Esophagus squamous epithelium (tissue), 5 donors: ENCODE measurements around the gene ADAP1. TPM values are rescaled to one million over a fixed set of nuclear protein-coding genes. Genes with fewer than 3 reads are reported as not detected.

ENCODE experiments used
- DNase-seq: peaks from one replicate; lab custom pipeline; 2025; lab: John Stamatoyannopoulos, UW
- H3K27ac ChIP-seq, 4 donors: fragments of 200-600 bp; sonication (generic); one replicate each; pipeline ENCODE4 v1.5.1; 2016 to 2019; ENCODE audit warnings: mild to moderate bottlenecking in 1 of 4
- H3K27me3 ChIP-seq, 4 donors: fragments of 200-600 bp; sonication (generic); 1 replicate in 3 of 4; 2 replicates in 1 of 4; pipeline versions ENCODE4 v1.5.1 to v1.6.0; 2017 to 2021; ENCODE audit warnings: antibody characterized with exemption in 1 of 4
- H3K36me3 ChIP-seq, 3 donors: fragments of 200-600 bp; sonication (generic); one replicate each; pipeline ENCODE4 v1.5.1; 2016 to 2019
- H3K4me1 ChIP-seq, 3 donors: fragments of 200-600 bp; sonication (generic); one replicate each; pipeline ENCODE4 v1.5.1; 2017 to 2019
- H3K4me3 ChIP-seq, 4 donors: fragments of 200-600 bp; sonication (generic); 1 replicate in 3 of 4; 2 replicates in 1 of 4; pipeline ENCODE4 v1.5.1; 2016 to 2019; ENCODE audit warnings: mild to moderate bottlenecking in 2 of 4, moderate library complexity in 1 of 4
- H3K9me3 ChIP-seq, 3 donors: fragments of 200-600 bp; sonication (generic); one replicate each; pipeline ENCODE4 v1.5.1; 2016 to 2019
- POLR2A ChIP-seq, 4 donors: fragments of 450-650 bp; IDR thresholded peaks; one replicate each; pipeline ENCODE4 v1.6.1; 2017; ENCODE audit warnings: antibody characterized with exemption in 4 of 4, mild to moderate bottlenecking in 4 of 4, moderate library complexity in 3 of 4
- WGBS, 2 donors: methylation state at CpG; one replicate each; pipeline ENCODE4 v1.1.5; 2018; 5-methylcytosine and 5-hydroxymethylcytosine counted together
- intact Hi-C: fragments of 100-400 bp; cut with DNase I; formaldehyde crosslinking; loops from one replicate; pipeline ENCODE4 v1.15.0; 2022
- total RNA-seq, 4 donors: library from RNA; depleted of rRNA; stranded (reverse); fragments of >200 nt; gene quantifications; one replicate each; pipeline ENCODE4 v1.1.0, GENCODE V29; 2016
- TF ChIP-seq, protein P1 (sequence below), 6 experiments: fragments of 450-650 bp in 4 of 6; fragments of 200-600 bp in 2 of 6; sonication (generic) in 2 of 6; IDR thresholded peaks; one replicate each; pipeline ENCODE4 v1.5.1; 2016 to 2019; ENCODE audit warnings: antibody characterized with exemption in 6 of 6, mild to moderate bottlenecking in 4 of 6, moderate library complexity in 4 of 6
- donor health status: DM: yes; HTN: yes; CAD: no.

ADAP1 gene
- total RNA-seq, 4 donors from 2014 or later, result 6.0 to 13.7 (median 9.9) TPM

GRCh38 chr7:899806-900205 is 54.7 kb downstream of the ADAP1 start:
- intact Hi-C loops, result no loop called here
- Histone ChIP-seq H3K27ac (no peak overlapping the region), H3K27me3 (peaks cover 0 to 6% (median 0%) of the 10 kb centered on the region in 4 donors), H3K36me3 (peaks cover 15 to 47% (median 21%) of the 10 kb centered on the region in 3 donors), H3K4me3 (no peak overlapping the region), H3K4me1 (peaks cover 11 to 37% (median 13%) of the 10 kb centered on the region in 3 donors), H3K9me3 (no peaks in the 10 kb centered on the region)
- TF ChIP-seq, protein P1, sequence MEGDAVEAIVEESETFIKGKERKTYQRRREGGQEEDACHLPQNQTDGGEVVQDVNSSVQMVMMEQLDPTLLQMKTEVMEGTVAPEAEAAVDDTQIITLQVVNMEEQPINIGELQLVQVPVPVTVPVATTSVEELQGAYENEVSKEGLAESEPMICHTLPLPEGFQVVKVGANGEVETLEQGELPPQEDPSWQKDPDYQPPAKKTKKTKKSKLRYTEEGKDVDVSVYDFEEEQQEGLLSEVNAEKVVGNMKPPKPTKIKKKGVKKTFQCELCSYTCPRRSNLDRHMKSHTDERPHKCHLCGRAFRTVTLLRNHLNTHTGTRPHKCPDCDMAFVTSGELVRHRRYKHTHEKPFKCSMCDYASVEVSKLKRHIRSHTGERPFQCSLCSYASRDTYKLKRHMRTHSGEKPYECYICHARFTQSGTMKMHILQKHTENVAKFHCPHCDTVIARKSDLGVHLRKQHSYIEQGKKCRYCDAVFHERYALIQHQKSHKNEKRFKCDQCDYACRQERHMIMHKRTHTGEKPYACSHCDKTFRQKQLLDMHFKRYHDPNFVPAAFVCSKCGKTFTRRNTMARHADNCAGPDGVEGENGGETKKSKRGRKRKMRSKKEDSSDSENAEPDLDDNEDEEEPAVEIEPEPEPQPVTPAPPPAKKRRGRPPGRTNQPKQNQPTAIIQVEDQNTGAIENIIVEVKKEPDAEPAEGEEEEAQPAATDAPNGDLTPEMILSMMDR (IDR thresholded peaks at IDR 0.05), result no peak
- TF ChIP-seq POLR2A (IDR thresholded peaks at IDR 0.05), result no peak
- WGBS, 2 donors, result 98 to 100% methylated on average over 2 to 8 of the region's 16 CpGs
- DNase-seq, result no peak

DNA sequence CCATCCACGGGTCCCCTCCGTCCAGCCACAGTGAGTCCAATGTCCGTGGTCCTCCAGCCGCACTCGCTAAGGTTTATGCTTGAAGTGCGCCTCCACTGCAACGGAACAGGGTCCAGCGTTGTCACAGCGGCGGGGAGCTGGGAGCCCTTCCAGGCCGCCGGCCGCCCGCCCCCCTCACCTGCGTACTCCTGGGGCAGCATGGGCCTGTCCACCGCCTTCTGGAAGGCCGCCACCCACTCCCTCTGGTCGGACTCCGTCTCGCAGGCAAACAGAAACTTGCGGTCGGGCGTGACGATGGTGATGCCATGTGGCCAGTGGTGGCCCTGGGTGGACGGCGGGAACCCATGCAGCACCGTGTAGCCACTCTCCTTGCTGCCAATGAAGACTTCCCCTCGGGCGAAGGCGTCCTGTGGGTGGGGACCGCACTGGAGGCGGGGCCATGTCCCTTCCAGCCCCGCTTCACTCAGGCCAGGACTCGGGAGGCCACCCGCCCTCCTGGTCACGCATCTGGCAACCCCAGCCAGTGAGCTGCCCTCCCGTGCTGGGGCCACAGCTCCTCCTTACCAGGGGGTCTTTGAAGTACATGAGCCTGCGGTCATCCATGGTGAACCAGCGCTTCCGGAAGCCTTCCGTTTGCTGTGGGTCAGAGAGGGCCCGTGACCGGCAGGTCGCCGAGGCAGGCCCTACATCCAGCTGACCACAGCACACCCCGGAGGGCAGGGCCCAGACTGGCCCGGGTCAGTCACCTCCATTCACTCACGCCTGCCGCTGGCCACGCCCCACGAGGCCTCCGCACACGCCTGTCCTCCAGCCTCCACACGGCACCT is 55.4 kb downstream of the ADAP1 start:
- Histone ChIP-seq H3K9me3 (no peaks in the 10 kb centered on the region), H3K27me3 (no peaks in the 10 kb centered on the region), H3K27ac (no peak overlapping the region), H3K36me3 (peaks cover 22 to 54% (median 27%) of the 10 kb centered on the region in 3 donors), H3K4me1 (peaks cover 11 to 31% (median 13%) of the 10 kb centered on the region in 3 donors), H3K4me3 (no peak overlapping the region)
- DNase-seq, result no peak
- WGBS, 2 donors, result 80 to 91% methylated on average over 15 to 28 of the region's 54 CpGs
- intact Hi-C loops, result no loop called here
- TF ChIP-seq POLR2A (IDR thresholded peaks at IDR 0.05), result no peak
- TF ChIP-seq, protein P1 (IDR thresholded peaks at IDR 0.05), result no peak

DNA sequence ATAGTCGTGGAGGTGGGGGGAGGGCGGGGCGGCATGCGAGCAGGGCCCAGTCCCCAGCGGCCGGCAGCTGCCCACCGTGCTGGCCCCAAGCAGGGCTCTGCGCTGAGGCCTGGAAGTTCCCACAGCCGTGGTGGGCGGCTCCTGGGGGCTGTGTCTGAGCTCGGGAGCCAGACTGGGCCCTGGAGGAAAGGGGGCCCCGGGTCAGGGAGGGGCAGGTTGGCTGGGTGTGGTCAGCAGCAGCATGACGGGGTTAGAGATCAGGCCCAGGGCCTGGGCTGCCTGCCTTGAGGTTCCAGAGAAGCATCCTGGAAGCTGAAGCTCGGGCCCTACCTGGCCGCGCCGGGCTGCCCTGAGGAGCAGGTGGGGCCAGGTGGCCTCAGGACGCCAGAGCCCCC is 56.0 kb downstream of the ADAP1 start:
- no CpG with 5 or more reads among the region's 18 CpGs for WGBS, 2 donors
- intact Hi-C loops, result no loop called here
- H3K9me3 ChIP-seq, result no peaks in the 10 kb centered on the region
- TF ChIP-seq POLR2A (IDR thresholded peaks at IDR 0.05), result no peak
- TF ChIP-seq, protein P1 (IDR thresholded peaks at IDR 0.05), result no peak
- peaks cover 23 to 60% (median 31%) of the 10 kb centered on the region in 3 donors for H3K36me3 ChIP-seq
- H3K27ac ChIP-seq, result no peak overlapping the region
- no peaks in the 10 kb centered on the region for H3K27me3 ChIP-seq
- DNase-seq, result no peak
- H3K4me1 ChIP-seq, result peaks cover 11 to 31% (median 13%) of the 10 kb centered on the region in 3 donors
- no peak overlapping the region for H3K4me3 ChIP-seq

- no peak for DNase-seq
- intact Hi-C loops, result no loop called here
- Histone ChIP-seq H3K36me3 (peaks cover 23 to 66% (median 31%) of the 10 kb centered on the region in 3 donors), H3K9me3 (no peaks in the 10 kb centered on the region), H3K4me1 (peaks cover 11 to 31% (median 13%) of the 10 kb centered on the region in 3 donors), H3K27ac (no peak overlapping the region), H3K27me3 (no peaks in the 10 kb centered on the region), H3K4me3 (no peak overlapping the region)
- TF ChIP-seq POLR2A (IDR thresholded peaks at IDR 0.05), result no peak
- TF ChIP-seq, protein P1 (IDR thresholded peaks at IDR 0.05), result no peak
- 37 to 87% methylated on average over 3 to 12 of the region's 27 CpGs for WGBS, 2 donors
Measured at GRCh38 chr7:897771-898376, 56.6 kb downstream of the ADAP1 start.

DNA sequence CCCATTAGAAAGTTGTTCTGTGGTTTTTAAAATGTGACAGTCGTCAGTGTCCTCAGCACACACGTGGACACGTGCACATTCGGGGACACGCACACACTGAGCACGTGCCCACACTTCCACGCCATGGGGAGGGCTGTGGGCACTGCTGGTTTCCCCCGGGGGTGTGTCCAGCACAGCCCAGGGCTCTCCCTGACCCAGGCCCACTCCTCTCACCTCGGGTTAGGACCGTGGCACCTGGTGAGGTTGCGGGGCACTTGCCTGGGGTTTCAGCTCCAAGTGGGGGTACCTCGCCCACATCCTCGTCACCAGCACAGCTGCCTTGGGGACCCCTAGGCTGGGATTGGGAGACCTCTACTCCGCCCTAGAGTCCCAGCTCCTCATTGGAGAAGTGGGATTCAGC is 57.4 kb downstream of the ADAP1 start:
- TF ChIP-seq, protein P1 (IDR thresholded peaks at IDR 0.05), result no peak
- TF ChIP-seq POLR2A (IDR thresholded peaks at IDR 0.05), result no peak
- H3K9me3 ChIP-seq, result no peaks in the 10 kb centered on the region
- no peak overlapping the region for H3K4me3 ChIP-seq
- DNase-seq, result no peak
- no peaks in the 10 kb centered on the region for H3K27me3 ChIP-seq
- peaks cover 26 to 74% (median 34%) of the 10 kb centered on the region in 3 donors for H3K36me3 ChIP-seq
- intact Hi-C loops, result no loop called here
- no peak overlapping the region for H3K27ac ChIP-seq
- H3K4me1 ChIP-seq, result peaks cover 11 to 31% (median 13%) of the 10 kb centered on the region in 3 donors
- WGBS, 2 donors, result 82 to 88% methylated on average over 4 to 6 of the region's 14 CpGs
